Lung (tissue), 12 donors: ENCODE measurements around the gene KANTR. TPM values are rescaled to one million over a fixed set of nuclear protein-coding genes. Genes with fewer than 3 reads are reported as not detected.

Experiments
- ATAC-seq: fragments of 200-7000 bp; cut with Tn5 transposase; one replicate; pipeline ENCODE4 v1.9.1; 2020; ENCODE audit warnings: moderate number of reproducible peaks; ENCODE audit not compliant: insufficient read depth, low FRiP score
- DNase-seq, 3 donors: peaks; one replicate each; pipeline ENCODE4 v3.0.0-alpha.2; 2013 to 2017
- H3K27ac ChIP-seq, 2 donors: one replicate each; pipeline ENCODE4 v1.5.1; 2013; ENCODE audit warnings: mild to moderate bottlenecking in 2 of 2, moderate library complexity in 2 of 2, control low read depth in 1 of 2, inconsistent platforms in 1 of 2, low read depth in 1 of 2, low read length in 1 of 2
- H3K27me3 ChIP-seq, 3 donors: one replicate each; pipeline ENCODE4 v1.5.1; 2013; ENCODE audit warnings: low read length in 2 of 3; ENCODE audit not compliant: control insufficient read depth in 3 of 3, insufficient read depth in 3 of 3
- H3K36me3 ChIP-seq, 4 donors: one replicate each; pipeline ENCODE4 v1.5.1; 2013; ENCODE audit warnings: low read length in 4 of 4, mild to moderate bottlenecking in 1 of 4, moderate library complexity in 1 of 4; ENCODE audit not compliant: control insufficient read depth in 4 of 4, insufficient read depth in 4 of 4
- H3K4me1 ChIP-seq, 5 donors: one replicate each; pipeline ENCODE4 v1.5.1; 2013; ENCODE audit warnings: low read length in 5 of 5, mild to moderate bottlenecking in 2 of 5, moderate library complexity in 1 of 5; ENCODE audit not compliant: control insufficient read depth in 5 of 5, insufficient read depth in 5 of 5
- H3K4me3 ChIP-seq: one replicate; pipeline ENCODE4 v1.5.1; 2013; ENCODE audit warnings: mild to moderate bottlenecking, control low read depth, moderate library complexity
- H3K9ac ChIP-seq, 2 donors: one replicate each; pipeline ENCODE4 v1.5.1; 2013; ENCODE audit warnings: low read length in 2 of 2, control low read depth in 1 of 2; ENCODE audit not compliant: insufficient read depth in 1 of 2
- H3K9me3 ChIP-seq, 4 donors: one replicate each; pipeline ENCODE4 v1.5.1; 2013; ENCODE audit warnings: low read length in 3 of 4, mild to moderate bottlenecking in 1 of 4, moderate library complexity in 1 of 4; ENCODE audit not compliant: control insufficient read depth in 4 of 4, insufficient read depth in 3 of 4
- CTCF ChIP-seq: IDR thresholded peaks from 2 replicates; pipeline ENCODE4 v1.5.1; 2012; ENCODE audit warnings: mild to moderate bottlenecking; ENCODE audit errors: control extremely low read depth, extremely low read depth
- WGBS, 2 donors: extraction: QIAGEN DNeasy Blood & Tissue Kit; methylation state at CpG; one replicate each; pipeline ENCODE4 v1.1.7; 2013; 5-methylcytosine and 5-hydroxymethylcytosine counted together
- polyA plus RNA-seq, 2 donors: library from polyadenylated mRNA; stranded (reverse); fragments of 200-250 nt; gene quantifications; one replicate each; pipeline ENCODE4 v1.2.1, GENCODE V29; 2013
- total RNA-seq, 2 donors: library from RNA; depleted of rRNA in 1 of 2; stranded (reverse); fragments of >200 nt in 1 of 2; gene quantifications; one replicate each; pipeline ENCODE4 v1.2.1, GENCODE V29; 2014 to 2021
- donor health status: control.
- donor health status: control.
- donor health status: Bipolar disorder and iron deficiency.
- donor health status: healthy.
- donor health status: DM: yes; HTN: yes; CAD: no.

KANTR gene
- total and polyA plus RNA-seq, 4 donors = 1.4 to 30.5 (median 9.7) TPM

- peaks cover 0 to 42% (median 27%) of the 10 kb centered on the region in 3 donors for H3K27me3 ChIP-seq
- no peak overlapping the region for H3K4me3 ChIP-seq
- no peak overlapping the region for H3K27ac ChIP-seq
- H3K9ac ChIP-seq = no peak overlapping the region
- DNase-seq (no peak), ATAC-seq (no peak)
- peaks cover 0 to 3% (median 0%) of the 10 kb centered on the region in 5 donors for H3K4me1 ChIP-seq
- WGBS, 2 donors = 79 to 97% methylated on average over 6 of the region's 6 CpGs
- peaks cover 0 to 4% (median 0%) of the 10 kb centered on the region in 4 donors for H3K36me3 ChIP-seq
- peaks cover 0 to 4% (median 0%) of the 10 kb centered on the region in 4 donors for H3K9me3 ChIP-seq
- TF ChIP-seq CTCF = no peak
Observed at GRCh38 chrX:53055244-53055849, 38.6 kb upstream of the KANTR start.

- ATAC-seq (no peak), DNase-seq (no peak)
- Histone ChIP-seq H3K4me1 (peaks cover 0 to 2% (median 0%) of the 10 kb centered on the region in 5 donors), H3K9me3 (peaks cover 0 to 4% (median 0%) of the 10 kb centered on the region in 4 donors), H3K27ac (no peak overlapping the region), H3K9ac (no peak overlapping the region), H3K36me3 (peaks cover 0 to 4% (median 0%) of the 10 kb centered on the region in 4 donors), H3K27me3 (peaks cover 0 to 42% (median 28%) of the 10 kb centered on the region in 3 donors), H3K4me3 (no peak overlapping the region)
- WGBS, 2 donors = 85 to 92% methylated on average over 5 of the region's 5 CpGs
- TF ChIP-seq CTCF = no peak
Observed at GRCh38 chrX:53056292-53056691, 37.6 kb upstream of the KANTR start.

- WGBS, 2 donors = 73 to 82% methylated on average over 1 of the region's 1 CpG
- Histone ChIP-seq H3K4me3 (no peak overlapping the region), H3K9ac (no peak overlapping the region), H3K36me3 (peaks cover 0 to 2% (median 0%) of the 10 kb centered on the region in 4 donors), H3K27me3 (peaks cover 4 to 32% (median 26%) of the 10 kb centered on the region in 3 donors), H3K27ac (no peak overlapping the region), H3K4me1 (no peaks in the 10 kb centered on the region), H3K9me3 (no peaks in the 10 kb centered on the region)
- TF ChIP-seq CTCF = no peak
- no peak for ATAC-seq
- DNase-seq = no peak
Observed at GRCh38 chrX:53065104-53065503, 28.8 kb upstream of the KANTR start.
